HG03520 (cell line): ENCODE results near the gene TSPOAP1.

Source experiments
- ATAC-seq: cut with Tn5 transposase; IDR thresholded peaks from one replicate; pipeline ENCODE4 v1.9.1; 2021; ENCODE audit warnings: mild to moderate bottlenecking, moderate library complexity; ENCODE audit not compliant: unreplicated experiment

Gene TSPOAP1

GRCh38 chr17:58279016-58279711, 49.4 kb downstream of the TSPOAP1 start:
- no peak for ATAC-seq

- no peak for ATAC-seq
Measured at GRCh38 chr17:58278661-58279015, 50.0 kb downstream of the TSPOAP1 start.

- no peak for ATAC-seq
Measured at GRCh38 chr17:58277802-58278595, 50.6 kb downstream of the TSPOAP1 start.

- no peak for ATAC-seq
Measured at GRCh38 chr17:58277107-58277801, 51.3 kb downstream of the TSPOAP1 start.

- no peak for ATAC-seq
Measured at GRCh38 chr17:58276423-58276822, 52.2 kb downstream of the TSPOAP1 start.

GRCh38 chr17:58275417-58275816, 53.2 kb downstream of the TSPOAP1 start:
- no peak for ATAC-seq

- ATAC-seq, result no peak
Measured at GRCh38 chr17:58273453-58274104, 55.0 kb downstream of the TSPOAP1 start.

GRCh38 chr17:58272367-58273280, 56.0 kb downstream of the TSPOAP1 start:
- no peak for ATAC-seq

- no peak for ATAC-seq
Measured at GRCh38 chr17:58271216-58271931, 57.2 kb downstream of the TSPOAP1 start.

- no peak for ATAC-seq
Measured at GRCh38 chr17:58270476-58271215, 57.9 kb downstream of the TSPOAP1 start.

- no peak for ATAC-seq
Measured at GRCh38 chr17:58269557-58270291, 58.9 kb downstream of the TSPOAP1 start.

GRCh38 chr17:58268774-58269556, 59.6 kb downstream of the TSPOAP1 start:
- ATAC-seq, result no peak

- no peak for ATAC-seq
Measured at GRCh38 chr17:58268326-58268725, 60.3 kb downstream of the TSPOAP1 start.

GRCh38 chr17:58267347-58268324, 61.0 kb downstream of the TSPOAP1 start:
- ATAC-seq, result no peak

GRCh38 chr17:58265902-58266875, 62.4 kb downstream of the TSPOAP1 start:
- ATAC-seq, result no peak
